Esophagus muscularis mucosa (tissue), 4 donors: ENCODE measurements around the gene CD63.

Experiments
- CTCF ChIP-seq, 3 experiments: fragments of 200-600 bp in 2 of 3; fragments of 450-650 bp in 1 of 3; sonication (generic) in 2 of 3; IDR thresholded peaks; one replicate each; pipeline ENCODE4 v1.5.1; 2017 to 2019; ENCODE audit warnings: antibody characterized with exemption in 3 of 3, mild to moderate bottlenecking in 2 of 3, moderate library complexity in 1 of 3
- EP300 ChIP-seq: sonication (generic); formaldehyde crosslinking; IDR thresholded peaks from one replicate; pipeline ENCODE4 v1.6.1; 2017; ENCODE audit warnings: antibody characterized with exemption
- POLR2A ChIP-seq: fragments of 450-650 bp; IDR thresholded peaks from one replicate; pipeline ENCODE4 v1.6.1; 2017; ENCODE audit warnings: antibody characterized with exemption, moderate library complexity, mild to moderate bottlenecking, low read depth

- TF ChIP-seq CTCF (IDR thresholded peaks at IDR 0.05) (no peak), EP300 (no peak), POLR2A (no peak)
Measured at GRCh38 chr12:55728186-55728938, 447 bp downstream of the CD63 start.
